SH-SY5Y (cell line): Measurements from ENCODE around the gene PNPLA7.

Source experiments
- GATA2 ChIP-seq: IDR thresholded peaks from 2 replicates; pipeline ENCODE4 v1.6.1; 2011; ENCODE audit warnings: mild to moderate bottlenecking, low read depth, low read length
- GATA3 ChIP-seq: IDR thresholded peaks from 2 replicates; pipeline ENCODE4 v1.6.1; 2011; ENCODE audit warnings: low read depth, mild to moderate bottlenecking, low read length, moderate library complexity

The PNPLA7 gene

DNA sequence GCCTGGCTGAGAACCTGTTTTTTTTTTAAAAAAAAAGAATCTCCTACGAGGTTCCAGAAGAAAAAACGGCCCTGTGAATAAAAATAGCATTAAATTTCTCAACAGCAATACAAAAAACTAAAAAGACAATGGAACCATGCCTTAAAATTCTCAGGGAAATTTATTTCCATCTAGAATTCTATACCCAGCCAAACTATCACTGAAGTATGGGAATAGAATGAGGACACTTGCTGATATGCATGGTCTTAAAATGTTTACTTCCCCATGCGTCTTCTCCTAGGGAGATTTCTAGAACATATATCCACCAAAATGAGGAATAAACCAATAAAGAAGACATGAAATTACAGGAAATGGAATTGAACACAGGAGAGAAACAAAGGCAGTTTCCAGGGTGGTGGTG is 74.5 kb downstream of the PNPLA7 start:
- TF ChIP-seq GATA3 (no peak), GATA2 (no peak)

DNA sequence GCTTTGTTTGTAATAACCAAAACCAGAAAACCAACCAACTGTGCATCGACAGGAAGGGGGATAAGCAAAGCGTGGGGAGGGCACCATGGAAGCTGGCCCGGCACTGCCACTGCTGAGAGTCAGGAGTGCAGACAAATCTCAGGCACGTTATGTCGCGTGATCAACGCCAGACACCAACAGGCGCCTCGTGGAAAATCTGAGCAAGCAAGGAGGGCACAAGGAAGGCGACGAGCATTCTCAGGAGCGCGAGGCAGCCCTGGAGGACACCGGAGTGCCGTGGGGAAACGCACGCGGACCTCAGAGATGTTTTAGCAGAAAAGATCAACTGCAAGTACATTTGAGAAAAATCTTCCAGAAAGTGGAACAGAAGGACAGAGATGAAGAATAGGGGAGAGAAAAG is 75.9 kb downstream of the PNPLA7 start:
- no peak for TF ChIP-seq GATA3
- no peak for TF ChIP-seq GATA2

DNA sequence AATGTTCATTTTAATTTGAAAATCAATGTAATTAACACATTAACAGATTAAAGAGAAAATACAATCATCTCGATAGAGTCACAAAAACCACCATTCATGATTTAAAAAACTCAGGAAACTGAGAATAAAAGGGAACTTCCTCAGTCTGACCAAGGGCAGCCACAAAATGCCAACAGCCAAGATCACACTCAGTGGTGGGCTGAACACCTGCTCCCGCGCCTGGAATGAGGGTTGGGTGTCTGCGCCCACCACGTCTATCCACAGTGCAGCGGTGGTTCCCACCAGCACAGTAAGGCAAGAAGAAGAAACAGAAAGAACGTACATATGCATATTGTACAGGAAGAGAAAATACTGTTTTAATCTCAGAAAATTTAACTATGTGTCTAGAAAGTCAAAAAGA is 79.4 kb downstream of the PNPLA7 start:
- no peak for TF ChIP-seq GATA2
- TF ChIP-seq GATA3: no peak

DNA sequence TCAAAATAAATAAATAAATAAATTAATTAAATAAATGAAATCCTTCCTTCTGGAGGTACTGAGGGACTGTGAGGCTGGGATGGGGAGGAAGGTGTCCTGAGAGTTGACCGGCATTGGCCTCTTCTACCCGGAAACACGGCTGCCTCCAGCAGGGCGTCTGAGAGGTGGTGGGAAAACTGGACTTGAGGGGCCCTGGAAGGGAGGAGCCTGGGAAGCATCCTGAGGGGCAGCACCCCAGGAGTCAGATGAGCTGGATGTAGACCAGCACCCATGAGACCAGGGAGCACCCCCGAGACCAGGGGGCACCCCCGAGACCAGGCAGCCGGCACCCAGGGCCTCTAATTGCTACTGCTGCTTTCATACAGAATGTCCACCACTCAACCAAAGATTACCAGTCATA is 82.3 kb downstream of the PNPLA7 start:
- no peak for TF ChIP-seq GATA3
- TF ChIP-seq GATA2: no peak

DNA sequence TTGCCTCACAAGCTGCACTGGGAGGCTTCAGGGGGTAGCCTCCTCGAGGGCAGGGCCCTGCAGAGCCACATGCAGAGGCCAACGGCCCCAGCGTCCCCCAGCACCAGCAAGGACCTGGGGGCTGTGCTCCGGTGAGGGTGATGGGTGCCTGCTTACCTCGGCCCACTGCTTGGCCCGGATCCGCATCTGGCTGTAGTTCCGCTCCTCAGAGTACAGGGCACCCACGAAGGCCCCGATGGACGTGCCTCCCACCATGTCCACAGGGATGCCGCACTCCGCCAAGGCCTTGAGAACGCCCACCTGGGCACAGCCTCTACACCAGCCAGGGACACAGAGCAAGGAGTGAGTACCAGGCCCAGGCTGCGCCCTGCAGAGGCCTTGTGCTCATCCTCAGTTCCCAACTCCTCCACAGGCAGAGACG is 83.0 kb downstream of the PNPLA7 start:
- no peak for TF ChIP-seq GATA2
- TF ChIP-seq GATA3: no peak

DNA sequence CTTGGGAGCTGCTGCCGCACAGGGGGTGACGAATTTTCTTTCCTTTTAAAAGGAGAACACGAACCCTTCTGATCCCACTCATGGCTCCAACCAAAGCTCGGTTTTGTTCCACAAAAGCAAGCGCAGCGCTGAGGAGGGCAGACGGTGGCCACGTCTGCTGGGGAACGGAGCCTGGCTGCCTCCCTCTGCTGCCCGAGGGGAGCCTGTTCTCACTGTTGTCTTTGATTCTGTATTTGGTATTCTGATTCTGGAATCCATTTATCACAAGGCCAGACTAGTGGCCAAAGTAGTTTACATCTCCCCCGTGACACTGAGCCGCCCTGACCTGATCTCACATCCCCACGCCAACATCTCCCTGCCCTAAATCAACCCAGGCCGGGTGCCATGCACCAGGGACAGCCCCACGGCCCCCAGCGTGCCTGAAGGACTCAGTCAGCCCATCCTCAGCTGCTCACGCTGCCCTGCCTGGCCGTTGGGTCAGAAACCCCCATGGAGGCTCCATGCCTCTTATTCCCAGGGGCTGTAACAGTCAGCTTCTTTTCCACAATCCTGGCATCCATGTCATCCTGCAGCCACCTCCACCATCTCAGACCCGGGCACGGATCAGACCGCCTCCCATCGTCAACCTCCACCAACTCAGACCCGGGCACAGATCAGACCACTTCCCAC is 84.3 kb downstream of the PNPLA7 start:
- no peak for TF ChIP-seq GATA2
- no peak for TF ChIP-seq GATA3

DNA sequence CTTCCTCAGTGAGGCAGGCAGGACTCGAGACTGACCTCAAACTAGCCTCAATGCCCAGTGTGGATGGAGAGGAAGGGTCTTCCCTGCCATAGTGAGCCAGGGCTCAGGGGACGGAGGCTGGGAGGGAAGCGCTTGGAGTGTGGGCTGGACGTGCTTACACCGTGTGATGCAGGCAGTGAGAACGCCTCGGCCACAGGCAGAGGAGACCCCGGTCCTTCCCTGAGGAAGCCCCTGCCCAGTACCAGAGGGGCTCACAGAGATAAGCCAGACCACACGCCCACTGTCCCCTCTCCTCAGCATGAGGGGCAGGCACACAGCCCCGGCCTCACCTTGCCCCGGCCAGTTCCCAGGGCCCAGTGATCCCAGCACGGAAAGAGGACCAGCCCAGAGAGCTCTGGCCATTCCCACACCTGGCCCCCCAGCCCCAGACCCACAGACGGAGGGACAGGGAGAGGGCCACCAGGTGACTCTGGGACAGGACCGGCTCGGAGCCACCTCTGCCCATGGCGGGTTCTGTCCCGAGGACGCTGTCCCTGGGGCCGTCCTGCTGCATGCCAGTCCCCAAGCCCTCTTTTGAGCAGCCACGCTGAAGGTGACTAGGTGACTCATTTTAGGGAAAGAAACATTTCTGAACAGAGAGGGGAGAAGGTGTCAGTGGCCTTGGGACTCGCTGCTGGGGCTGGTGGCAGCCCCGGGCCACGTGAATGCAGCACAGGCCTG is 85.0 kb downstream of the PNPLA7 start:
- TF ChIP-seq GATA3 (no peak), GATA2 (no peak)

DNA sequence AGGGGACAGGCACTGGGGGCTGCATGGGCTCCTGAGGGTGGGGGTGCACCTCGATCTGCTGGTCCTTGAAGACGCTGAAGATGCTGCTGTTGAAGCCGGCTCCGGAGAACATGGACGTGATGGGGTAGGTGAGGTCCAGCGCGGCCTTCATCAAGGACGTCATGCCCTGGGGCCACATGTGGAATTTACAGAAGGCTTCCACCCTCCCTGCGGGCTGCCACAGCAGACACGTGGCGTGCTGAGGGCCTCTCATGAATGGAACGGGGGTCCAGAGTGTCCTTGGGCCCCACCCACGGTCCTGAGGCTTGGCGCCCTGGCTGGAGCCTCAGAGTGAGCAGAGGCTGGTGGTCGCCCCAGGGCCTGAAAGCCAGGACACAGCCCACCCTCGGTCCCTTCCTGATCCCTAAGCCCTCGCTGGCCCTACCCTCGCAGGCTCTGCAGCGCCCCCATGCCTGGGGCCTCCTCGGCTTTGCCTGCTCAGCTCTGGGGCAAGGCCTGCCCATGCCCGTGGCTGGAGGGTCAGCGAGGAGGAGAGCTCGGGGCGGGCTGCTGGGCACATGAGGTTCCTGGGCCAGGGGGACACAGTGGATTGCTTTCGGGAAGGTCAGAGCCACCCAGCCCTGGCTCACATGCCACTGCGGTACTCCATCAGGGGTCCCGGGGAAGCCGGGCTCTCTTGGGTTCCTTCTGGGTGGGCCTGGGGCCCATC is 85.8 kb downstream of the PNPLA7 start:
- TF ChIP-seq GATA3 (no peak), GATA2 (no peak)

DNA sequence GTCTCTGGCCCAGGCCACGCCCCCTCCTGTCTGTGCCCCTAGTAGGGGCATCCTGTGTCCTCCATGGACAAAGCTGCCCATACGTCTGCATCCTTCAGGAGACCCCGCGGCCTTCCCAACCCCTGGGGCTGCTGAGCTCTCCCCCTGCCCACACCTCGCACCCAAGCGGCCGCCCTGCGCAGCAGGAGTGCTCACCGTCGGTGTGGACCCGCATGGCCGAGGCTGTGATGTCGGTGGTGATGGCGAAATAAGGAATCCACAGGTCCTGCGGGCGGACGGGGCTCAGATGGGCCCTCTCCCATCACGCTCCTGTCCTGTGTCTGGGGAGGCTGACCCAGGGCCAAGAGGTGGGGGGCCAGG is 86.3 kb downstream of the PNPLA7 start:
- TF ChIP-seq GATA3 (no peak), GATA2 (no peak)

DNA sequence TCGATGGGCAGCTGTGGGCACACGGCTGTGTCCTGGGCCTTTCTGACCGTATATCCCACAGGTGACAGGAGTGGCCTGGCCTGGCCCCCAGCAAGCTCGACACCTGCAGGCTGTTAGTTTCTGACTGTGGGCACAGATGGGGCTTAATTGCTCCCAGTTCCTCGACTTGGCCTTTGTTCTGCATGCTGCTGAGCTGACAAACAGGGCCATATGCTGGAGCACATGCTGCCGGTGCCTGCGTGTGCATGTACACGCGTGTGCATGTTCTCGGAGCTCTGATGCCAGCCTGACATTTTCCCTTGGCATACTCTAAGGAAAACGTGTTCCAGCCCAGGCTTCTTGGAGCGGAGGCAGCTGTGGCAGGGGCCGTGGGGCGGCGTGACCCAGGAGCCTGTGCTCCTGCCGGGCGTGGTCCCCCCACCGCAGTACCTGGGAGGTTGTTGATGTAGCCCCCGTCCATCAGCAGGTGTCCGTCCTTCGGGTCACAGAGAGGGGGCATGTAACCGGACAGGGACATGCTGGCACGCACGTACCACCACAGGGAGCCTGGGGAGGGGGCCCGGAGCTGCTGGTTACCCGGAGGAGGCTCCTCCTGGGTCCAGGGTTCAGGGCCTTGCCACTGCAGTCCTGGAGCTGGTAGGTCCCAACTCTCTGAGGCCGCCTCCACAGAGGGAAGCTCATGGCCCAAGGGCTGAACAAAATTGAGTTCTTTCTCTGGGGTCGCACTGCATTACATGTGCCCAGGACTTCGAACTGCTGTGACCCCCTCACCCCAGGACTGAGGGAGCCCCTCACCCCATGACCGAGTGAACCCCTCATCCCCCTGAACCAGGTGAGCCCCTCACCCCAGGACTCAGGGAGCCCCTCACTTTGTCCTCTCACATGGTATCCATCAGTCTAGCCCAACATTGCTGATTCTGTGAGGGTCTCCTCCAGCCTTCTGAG is 86.9 kb downstream of the PNPLA7 start:
- TF ChIP-seq GATA2: no peak
- no peak for TF ChIP-seq GATA3

DNA sequence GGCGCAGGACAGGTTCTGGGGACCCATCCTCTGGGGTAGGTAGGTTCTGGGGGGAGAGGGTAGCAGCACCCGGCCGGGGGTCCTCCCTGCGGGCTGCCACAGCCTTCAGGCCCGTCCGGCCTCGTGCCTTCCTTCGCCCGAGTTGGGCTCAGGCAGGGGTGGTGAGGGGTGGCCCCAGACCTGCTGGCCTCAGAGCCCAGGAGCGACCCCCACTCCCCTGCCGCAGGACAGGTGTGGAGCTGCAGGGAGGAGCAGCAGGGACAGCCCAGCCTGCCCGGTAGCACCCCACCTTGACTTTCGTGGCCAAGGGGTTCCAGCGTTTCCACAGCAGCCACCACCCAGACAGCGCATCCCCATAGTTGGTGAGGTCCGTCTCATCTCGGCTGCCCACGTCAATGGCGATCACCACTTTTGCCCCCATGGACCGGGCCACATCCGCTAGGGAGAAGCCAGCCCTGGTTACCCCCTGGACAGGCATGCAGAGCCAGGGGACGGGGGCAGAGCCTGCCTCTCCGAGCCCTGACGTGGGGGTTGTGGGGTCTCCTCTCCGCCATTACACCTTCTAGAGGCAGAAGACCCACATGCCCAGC is 87.7 kb downstream of the PNPLA7 start:
- TF ChIP-seq GATA3 (no peak), GATA2 (no peak)

DNA sequence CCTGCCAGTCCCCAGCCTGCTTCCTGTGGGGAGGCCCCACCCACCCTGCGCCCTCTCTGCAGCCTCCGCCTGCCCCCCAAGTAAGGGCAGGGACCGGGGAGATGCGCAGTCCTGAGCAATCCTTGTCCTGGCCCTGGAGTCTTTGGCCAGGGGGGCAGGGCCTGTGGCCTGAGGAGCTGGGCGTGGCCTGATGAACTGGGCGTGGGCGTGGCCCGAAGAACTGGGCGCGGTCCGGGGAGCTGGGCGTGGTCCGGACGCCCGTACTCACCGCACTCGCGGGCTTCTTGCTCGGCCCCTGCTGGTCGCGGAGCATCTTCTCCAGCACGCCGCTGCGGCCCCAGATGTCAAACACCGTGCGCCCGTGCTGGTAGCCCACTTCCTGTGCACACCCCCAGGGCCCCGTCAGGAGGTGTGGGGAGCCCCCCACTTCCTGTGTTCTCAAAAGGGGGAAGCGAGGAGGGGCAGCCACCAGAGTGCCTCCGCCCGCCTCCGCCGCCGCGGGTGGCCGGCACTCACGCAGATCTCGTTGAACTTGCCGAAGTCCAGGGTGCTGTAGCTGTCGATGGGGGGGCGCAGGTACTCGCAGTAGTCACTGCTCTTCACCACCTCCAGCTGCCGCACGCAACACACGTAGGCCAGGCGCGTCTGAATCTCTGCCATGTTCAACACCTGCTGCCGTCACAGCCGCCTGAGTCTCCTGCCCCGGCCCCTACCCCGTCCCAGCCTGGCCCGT is 88.4 kb downstream of the PNPLA7 start:
- no peak for TF ChIP-seq GATA3

DNA sequence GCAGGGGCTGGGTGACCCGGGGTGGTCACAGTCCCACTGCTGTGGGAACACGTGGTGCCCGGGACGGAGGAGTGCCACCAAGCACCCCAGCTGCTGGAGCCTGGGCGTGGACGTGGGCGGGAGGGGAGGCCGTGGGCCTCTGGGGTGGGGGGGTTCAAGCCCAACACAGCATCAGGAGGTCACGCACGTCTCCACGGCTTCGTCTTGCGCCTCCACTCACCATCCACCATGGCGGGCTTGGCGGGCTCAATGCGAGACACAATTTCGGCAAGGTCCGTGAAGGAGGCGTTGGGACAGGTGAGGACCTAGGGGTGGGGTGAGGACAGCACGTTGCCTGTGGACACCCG is 88.9 kb downstream of the PNPLA7 start:
- TF ChIP-seq GATA2 (no peak), GATA3 (no peak)
